AG04449 (cell line): ENCODE data around the gene USP36.

Experiments
- CTCF ChIA-PET: fragments of 350-600 bp; formaldehyde crosslinking; extraction: SDS; loops from one replicate; lab custom pipeline; 2021; ENCODE audit warnings: antibody characterized with exemption; lab: Yijun Ruan, JAX
- POLR2A ChIA-PET: fragments of 400-600, 350-600 bp; formaldehyde crosslinking; extraction: SDS; loops from one replicate; lab custom pipeline; 2020; ENCODE audit warnings: antibody characterized with exemption, inconsistent platforms; lab: Yijun Ruan, JAX
- DNase-seq: peaks from one replicate; pipeline ENCODE4 v3.0.0-alpha.2; 2010; ENCODE audit warnings: low read depth, low spot score
- H3K4me3 ChIP-seq: 2 replicates; pipeline ENCODE4 v1.5.1; 2011; ENCODE audit warnings: low read depth, mild to moderate bottlenecking, control low read depth, low read length
- CTCF ChIP-seq: IDR thresholded peaks from one replicate; pipeline ENCODE4 v1.5.1; 2011; ENCODE audit warnings: mild to moderate bottlenecking, moderate library complexity, low read length, control low read depth, inconsistent platforms; ENCODE audit not compliant: insufficient read depth; ENCODE audit errors: missing control alignments

The USP36 gene

GRCh38 chr17:78795861-78796516 is 44.6 kb downstream of the USP36 start:
- TF ChIP-seq CTCF, result no peak
- POLR2A ChIA-PET, result no interaction called here
- CTCF ChIA-PET, result interaction anchor here (1.0 to 1.1 kb wide), 2 partner anchors 8 to 13 kb away, joined by 3 to 5 read pairs; no protein-coding TSS in a partner anchor
- H3K4me3 ChIP-seq, result no peak overlapping the region
- no peak for DNase-seq

GRCh38 chr17:78794864-78795640 is 45.6 kb downstream of the USP36 start:
- DNase-seq, result no peak
- H3K4me3 ChIP-seq, result no peak overlapping the region
- CTCF ChIA-PET, result interaction anchor here (1.0 to 1.1 kb wide), 2 partner anchors 9 to 12 kb away, joined by 3 to 5 read pairs; no protein-coding TSS in a partner anchor
- TF ChIP-seq CTCF, result no peak
- POLR2A ChIA-PET, result no interaction called here

- no peak overlapping the region for H3K4me3 ChIP-seq
- TF ChIP-seq CTCF, result no peak
- ChIA-PET POLR2A (no interaction called here), CTCF (no interaction called here)
- no peak for DNase-seq
These were observed 46.2 kb downstream of the USP36 start for GRCh38 chr17:78794399-78794798.

GRCh38 chr17:78793968-78794367 is 46.6 kb downstream of the USP36 start:
- H3K4me3 ChIP-seq, result no peak overlapping the region
- no peak for TF ChIP-seq CTCF
- CTCF ChIA-PET, result no interaction called here
- POLR2A ChIA-PET, result no interaction called here
- DNase-seq, result no peak

- ChIA-PET CTCF (interaction anchor here (0.7 kb wide), 1 partner anchor 26 kb away, joined by 3 read pairs; no protein-coding TSS in a partner anchor), POLR2A (no interaction called here)
- DNase-seq, result no peak
- no peak for TF ChIP-seq CTCF
- H3K4me3 ChIP-seq, result no peak overlapping the region
These were observed 47.2 kb downstream of the USP36 start for GRCh38 chr17:78793415-78793814.
